ENCODE measurements around the gene PATE4. TPM values are rescaled to one million over a fixed set of nuclear protein-coding genes. Genes with fewer than 3 reads are reported as not detected.

The PATE4 gene
- total RNA-seq, 2 donors from 2014 or later: not detected

DNA sequence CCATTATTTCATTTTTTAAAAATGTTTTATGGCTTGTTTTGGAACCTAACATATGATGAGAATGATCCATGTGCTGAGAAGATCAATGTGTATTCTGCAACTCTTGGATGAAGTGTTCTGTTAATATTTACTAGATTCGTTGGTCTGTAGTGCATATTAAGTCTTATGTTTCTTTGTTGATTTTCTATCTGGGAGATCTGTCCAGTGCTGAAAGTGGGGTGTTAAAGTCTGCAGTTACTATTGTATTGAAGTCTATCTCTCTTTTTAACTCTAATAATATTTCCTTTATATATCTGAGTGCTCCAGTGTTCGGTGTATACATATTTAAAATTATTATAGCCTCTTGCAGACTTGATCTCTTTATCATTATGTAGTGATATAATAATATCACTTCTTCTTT, 33.3 kb upstream of the PATE4 start:
- intact Hi-C loops (cut with DNase I): no loop called here
- no peaks in the 10 kb centered on the region for H3K4me1 ChIP-seq
- DNase-seq: no peak
- TF ChIP-seq, protein P1, sequence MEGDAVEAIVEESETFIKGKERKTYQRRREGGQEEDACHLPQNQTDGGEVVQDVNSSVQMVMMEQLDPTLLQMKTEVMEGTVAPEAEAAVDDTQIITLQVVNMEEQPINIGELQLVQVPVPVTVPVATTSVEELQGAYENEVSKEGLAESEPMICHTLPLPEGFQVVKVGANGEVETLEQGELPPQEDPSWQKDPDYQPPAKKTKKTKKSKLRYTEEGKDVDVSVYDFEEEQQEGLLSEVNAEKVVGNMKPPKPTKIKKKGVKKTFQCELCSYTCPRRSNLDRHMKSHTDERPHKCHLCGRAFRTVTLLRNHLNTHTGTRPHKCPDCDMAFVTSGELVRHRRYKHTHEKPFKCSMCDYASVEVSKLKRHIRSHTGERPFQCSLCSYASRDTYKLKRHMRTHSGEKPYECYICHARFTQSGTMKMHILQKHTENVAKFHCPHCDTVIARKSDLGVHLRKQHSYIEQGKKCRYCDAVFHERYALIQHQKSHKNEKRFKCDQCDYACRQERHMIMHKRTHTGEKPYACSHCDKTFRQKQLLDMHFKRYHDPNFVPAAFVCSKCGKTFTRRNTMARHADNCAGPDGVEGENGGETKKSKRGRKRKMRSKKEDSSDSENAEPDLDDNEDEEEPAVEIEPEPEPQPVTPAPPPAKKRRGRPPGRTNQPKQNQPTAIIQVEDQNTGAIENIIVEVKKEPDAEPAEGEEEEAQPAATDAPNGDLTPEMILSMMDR (IDR thresholded peaks at IDR 0.05): no peak
- no peaks in the 10 kb centered on the region for H3K27me3 ChIP-seq
- H3K9me3 ChIP-seq: no peaks in the 10 kb centered on the region
- no peak overlapping the region for H3K4me3 ChIP-seq
- H3K36me3 ChIP-seq: no peaks in the 10 kb centered on the region
- H3K27ac ChIP-seq: no peak overlapping the region
- no peak overlapping the region for H3K9ac ChIP-seq (ENCODE audit: low read depth in 2 of 2, low read length in 2 of 2)

DNA sequence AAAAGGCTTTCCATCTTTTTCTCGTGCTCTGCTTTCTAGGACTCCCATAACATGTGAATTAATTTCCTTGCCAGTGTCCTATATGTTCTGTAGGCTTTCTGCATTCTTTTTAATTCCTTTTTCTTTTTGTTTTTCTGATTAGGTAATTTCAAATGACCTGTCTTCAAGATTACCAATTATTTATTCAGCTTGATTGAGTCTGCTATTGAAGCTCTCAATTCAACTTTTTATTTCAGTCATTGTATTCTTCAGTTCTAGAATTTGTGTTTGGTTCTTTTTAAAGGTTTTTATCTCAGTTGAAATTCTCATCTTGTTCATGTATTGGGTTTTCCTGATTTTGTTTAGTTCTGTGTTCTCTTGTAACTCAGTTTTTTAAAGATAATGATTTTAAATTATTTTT, 30.7 kb upstream of the PATE4 start:
- intact Hi-C loops (cut with DNase I): no loop called here
- no peaks in the 10 kb centered on the region for H3K4me1 ChIP-seq
- no peaks in the 10 kb centered on the region for H3K36me3 ChIP-seq
- TF ChIP-seq, protein P1 (IDR thresholded peaks at IDR 0.05): no peak
- DNase-seq: no peak
- H3K9me3 ChIP-seq: no peaks in the 10 kb centered on the region
- H3K27me3 ChIP-seq: no peaks in the 10 kb centered on the region
- no peak overlapping the region for H3K4me3 ChIP-seq
- no peak overlapping the region for H3K27ac ChIP-seq
- no peak overlapping the region for H3K9ac ChIP-seq (ENCODE audit: low read depth in 2 of 2, low read length in 2 of 2)

GRCh38 chr11:125807909-125808308, 25.2 kb upstream of the PATE4 start:
- intact Hi-C loops (cut with DNase I): no loop called here
- DNase-seq: no peak
- Histone ChIP-seq H3K4me3 (no peak overlapping the region), H3K36me3 (no peaks in the 10 kb centered on the region), H3K27me3 (no peaks in the 10 kb centered on the region), H3K9ac (ENCODE audit: low read depth in 2 of 2, low read length in 2 of 2) (no peak overlapping the region), H3K4me1 (no peaks in the 10 kb centered on the region), H3K9me3 (no peaks in the 10 kb centered on the region), H3K27ac (no peak overlapping the region)
- TF ChIP-seq, protein P1 (IDR thresholded peaks at IDR 0.05): no peak

DNA sequence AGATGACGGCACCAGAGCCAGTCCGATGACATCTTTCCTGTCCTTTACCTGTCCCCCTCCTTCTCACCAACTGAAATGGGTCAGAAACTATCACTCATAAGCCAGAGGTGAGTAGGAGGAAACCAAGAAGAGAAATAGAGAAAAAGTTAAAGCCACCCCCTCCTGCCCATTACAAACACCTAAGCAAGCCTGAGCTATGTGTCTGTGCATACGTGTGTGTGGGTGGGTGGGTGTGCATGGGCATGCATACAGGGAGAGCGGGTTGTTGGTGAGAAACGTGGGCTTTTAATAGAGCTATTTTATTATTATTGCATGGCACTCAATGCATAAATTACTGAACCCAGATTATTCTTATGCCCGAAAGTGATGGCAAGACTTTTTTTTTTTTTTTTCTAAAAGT, 2.6 kb downstream of the PATE4 start:
- Histone ChIP-seq H3K27ac (no peak overlapping the region), H3K36me3 (no peaks in the 10 kb centered on the region), H3K4me3 (no peak overlapping the region), H3K27me3 (no peaks in the 10 kb centered on the region), H3K9me3 (no peaks in the 10 kb centered on the region), H3K4me1 (no peaks in the 10 kb centered on the region), H3K9ac (ENCODE audit: low read depth in 2 of 2, low read length in 2 of 2) (no peak overlapping the region)
- intact Hi-C loops (cut with DNase I): no loop called here
- DNase-seq: no peak
- TF ChIP-seq, protein P1 (IDR thresholded peaks at IDR 0.05): no peak

DNA sequence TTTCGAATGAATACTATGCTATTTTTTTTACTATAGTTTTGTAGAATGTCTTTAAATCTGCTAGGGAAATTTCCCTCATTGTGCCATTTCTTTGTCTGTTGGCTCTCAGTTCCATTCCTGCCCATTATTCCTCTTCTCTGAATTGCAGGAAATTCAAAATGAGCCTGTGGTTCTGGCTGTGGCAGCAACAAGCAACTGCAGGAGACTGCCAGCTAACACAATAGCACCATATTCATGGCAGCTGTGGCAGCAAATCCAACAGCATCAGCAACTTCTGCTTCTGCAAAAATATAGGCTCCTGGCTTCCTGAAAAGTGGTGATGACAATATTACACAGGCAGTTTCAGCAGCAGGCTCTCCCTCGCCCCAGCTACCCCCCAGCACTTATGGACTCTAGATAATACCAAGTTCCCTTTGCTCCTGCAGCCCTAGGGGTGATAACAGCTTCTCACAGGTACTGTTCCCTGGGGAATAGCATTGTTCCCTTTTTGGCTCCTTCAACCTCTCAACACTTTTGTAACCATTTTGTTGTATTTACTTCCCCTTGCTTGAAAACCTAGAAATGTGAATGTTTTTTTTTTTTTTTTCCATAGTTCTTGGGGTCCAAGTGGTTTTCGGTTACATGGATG, 9.3 kb downstream of the PATE4 start:
- Histone ChIP-seq H3K9me3 (no peaks in the 10 kb centered on the region), H3K9ac (ENCODE audit: low read depth in 2 of 2, low read length in 2 of 2) (no peak overlapping the region), H3K27ac (no peak overlapping the region), H3K27me3 (no peaks in the 10 kb centered on the region), H3K36me3 (no peaks in the 10 kb centered on the region), H3K4me1 (no peaks in the 10 kb centered on the region), H3K4me3 (no peak overlapping the region)
- intact Hi-C loops (cut with DNase I): no loop called here
- DNase-seq: no peak
- TF ChIP-seq, protein P1 (IDR thresholded peaks at IDR 0.05): no peak

Data from colonic mucosa (tissue), 4 donors.